ENCODE data around the gene TEX19.
A peak's percentile ranks its signal among the peaks of the same experiment; 100 is the strongest.
"Not testable (repeated sequence)": the region's sequence is repeated elsewhere in the genome, so short reads cannot be mapped to it uniquely, and the experiment has no call there.

The TEX19 gene

GRCh38 chr17:82339634-82340580 lies 19.1 kb upstream of the TEX19 start:
- FAIRE-seq: no peak

GRCh38 chr17:82342361-82343079 lies 16.5 kb upstream of the TEX19 start:
- no peak for FAIRE-seq

GRCh38 chr17:82343560-82343959 lies 15.5 kb upstream of the TEX19 start:
- no peak for FAIRE-seq

GRCh38 chr17:82344175-82344907 lies 14.7 kb upstream of the TEX19 start:
- no peak for FAIRE-seq

DNA sequence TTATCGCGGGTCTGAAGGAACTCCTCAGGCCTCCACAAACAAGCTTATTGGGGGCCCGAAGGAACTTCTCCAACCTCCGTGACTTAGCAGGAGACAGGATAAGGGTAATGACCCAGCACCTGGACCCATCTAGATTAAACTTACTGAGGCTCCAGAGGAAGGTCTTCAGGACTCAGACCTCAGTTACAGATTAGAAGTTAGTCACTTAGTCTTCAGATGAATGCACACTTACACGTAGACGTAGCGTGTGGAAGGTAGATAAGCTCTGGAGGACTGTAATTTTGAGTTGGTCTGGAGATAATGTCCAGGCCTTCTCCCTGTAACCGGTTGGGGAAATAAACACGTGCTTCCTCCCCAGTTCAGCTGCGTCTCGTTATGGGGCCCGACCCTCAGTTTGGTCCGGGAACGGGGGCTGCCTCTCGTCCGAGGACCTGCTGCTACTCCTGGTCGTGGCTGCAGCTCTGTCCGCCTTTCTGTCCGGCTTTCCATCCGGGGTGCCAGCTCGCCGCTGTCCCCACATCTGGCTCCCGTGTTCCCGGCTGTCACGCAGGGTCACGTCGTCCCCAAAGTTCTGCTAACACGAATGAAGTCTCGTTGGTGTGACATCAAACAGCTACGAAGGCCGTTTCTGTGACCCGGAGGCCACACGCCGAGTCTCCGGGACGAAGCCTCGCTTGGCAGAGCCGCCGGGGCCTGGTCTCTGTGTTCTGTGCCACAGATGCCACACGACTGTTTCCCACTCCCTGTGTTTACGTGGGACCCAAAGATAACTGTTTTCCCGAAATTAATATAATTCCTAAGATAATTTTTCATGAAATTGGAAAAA lies 13.7 kb upstream of the TEX19 start:
- no peak for FAIRE-seq

DNA sequence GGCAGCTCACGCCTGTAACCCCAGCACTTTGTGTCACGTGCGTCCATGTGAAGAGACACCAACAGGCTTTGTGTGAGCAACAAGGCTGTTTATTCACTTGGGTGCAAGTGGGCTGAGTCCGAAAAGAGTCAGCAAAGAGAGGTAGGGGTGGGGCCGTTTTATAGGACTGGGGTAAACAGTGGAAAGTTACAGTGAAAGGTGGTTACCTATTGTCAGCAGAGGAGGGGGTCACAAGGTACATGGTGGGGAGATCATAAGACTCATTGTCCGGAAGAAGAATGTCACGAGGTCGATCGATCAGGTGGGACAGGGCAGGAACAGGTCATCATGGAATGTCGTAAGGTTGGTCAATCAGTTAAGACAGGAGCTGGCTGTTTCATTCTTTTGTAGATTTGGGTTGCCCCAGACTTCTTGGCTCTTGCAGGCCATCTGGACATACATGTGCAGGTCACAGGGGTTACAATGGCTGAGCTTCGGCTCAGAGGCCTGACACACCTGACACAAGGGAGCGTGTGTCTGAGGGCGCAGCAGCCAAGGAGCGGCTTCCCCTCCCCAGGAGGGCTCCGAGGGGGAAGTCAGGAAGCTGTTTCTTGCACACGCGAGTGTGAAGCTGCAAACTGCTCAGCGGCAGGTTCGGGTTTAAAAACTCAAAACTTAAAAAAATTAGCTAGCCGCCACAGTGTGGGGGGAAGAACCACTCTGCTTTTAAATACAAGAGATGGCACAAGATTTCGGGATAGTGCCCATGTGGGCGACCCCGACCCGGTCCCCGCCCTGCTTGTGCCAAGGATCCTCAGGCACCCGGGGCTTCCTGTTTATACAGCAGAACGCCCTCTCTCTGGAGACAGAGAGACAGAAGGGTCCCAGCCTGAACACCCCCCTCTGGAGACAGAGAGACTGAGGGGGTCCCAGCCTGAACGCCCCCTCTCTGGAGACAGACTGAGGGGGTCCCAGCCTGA lies 12.4 kb upstream of the TEX19 start:
- no peak for FAIRE-seq

DNA sequence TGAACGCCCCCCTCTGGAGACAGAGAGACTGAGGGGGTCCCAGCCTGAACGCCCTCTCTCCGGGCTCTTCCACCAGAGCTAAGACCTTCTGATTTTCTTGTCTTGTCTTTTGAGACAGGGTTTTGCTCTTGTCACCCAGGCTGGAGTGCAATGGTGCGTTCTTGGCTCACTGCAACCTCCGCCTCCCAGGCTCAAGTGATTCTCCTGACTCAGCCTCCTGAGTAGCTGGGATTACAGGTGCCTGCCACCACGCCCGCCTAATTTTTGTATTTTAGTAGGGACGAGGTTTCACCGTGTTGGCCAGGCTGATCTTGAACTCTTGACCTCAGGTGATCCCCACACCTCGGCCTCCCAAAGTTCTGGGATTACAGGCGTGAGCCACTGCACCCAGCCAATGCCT lies 11.1 kb upstream of the TEX19 start:
- FAIRE-seq: not testable (repeated sequence)

DNA sequence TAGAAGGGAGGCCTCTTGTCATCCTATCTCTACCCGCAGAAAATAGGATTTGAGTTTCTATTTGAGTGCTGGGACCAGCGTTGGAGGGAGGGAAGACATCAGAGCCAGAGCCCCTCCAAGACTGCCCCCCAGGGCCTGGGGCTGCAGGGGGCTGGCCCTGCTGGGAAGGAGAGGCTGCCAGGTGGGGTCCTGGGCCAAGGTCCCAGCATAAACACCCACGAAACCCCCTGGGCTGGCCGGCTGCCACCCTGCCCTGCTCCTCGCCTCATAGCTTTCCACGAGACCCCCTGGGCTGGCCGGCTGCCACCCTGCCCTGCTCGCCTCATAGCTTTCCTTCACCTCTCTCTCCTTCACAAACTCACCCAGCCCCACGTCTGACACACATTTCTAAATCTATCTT lies 10.6 kb upstream of the TEX19 start:
- FAIRE-seq: no peak

GRCh38 chr17:82348866-82349265 lies 10.2 kb upstream of the TEX19 start:
- no peak for FAIRE-seq

- peak; percentile 74 for FAIRE-seq
These were observed 9.8 kb upstream of the TEX19 start for GRCh38 chr17:82349287-82349701.

DNA sequence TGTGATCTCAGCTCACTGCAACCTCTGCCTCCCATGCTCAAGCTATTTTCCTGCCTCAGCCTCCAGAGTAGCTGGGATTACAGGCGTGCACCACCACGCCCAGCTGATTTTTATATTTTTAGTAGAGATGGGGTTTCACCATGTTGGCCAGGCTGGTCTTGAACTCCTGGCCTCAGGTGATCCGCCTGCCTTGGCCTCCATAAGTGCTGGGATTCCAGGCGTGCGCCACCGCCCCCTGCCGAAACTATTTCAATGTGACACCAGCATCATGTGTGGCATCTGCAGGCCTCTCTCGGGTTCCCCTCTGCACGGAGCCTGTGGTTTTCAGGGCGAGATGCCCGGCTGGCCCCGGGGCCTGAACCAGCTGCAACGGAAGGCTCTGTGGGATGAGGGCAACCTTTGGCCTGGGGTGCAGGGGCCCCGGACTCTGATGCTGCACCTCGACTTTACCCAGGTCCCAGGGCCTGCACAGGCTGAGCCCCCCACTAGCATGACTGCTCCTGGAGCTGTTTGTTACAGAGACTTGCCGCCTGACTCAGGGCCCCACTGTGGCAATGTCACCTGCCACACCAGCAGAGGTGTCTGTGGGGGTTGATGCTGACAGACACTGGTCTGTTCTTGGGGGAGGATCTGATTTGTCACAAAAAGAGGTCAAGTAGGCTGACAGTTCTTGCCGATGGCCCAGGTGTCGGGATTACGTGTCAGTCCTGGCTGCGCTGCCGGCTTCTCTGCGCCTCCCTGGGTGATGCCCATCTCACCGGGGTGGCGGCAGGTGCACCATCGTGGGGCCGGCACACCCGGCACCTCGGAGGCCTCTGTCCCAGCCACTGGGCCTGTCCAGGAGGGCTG lies 8.6 kb upstream of the TEX19 start:
- FAIRE-seq: no peak

DNA sequence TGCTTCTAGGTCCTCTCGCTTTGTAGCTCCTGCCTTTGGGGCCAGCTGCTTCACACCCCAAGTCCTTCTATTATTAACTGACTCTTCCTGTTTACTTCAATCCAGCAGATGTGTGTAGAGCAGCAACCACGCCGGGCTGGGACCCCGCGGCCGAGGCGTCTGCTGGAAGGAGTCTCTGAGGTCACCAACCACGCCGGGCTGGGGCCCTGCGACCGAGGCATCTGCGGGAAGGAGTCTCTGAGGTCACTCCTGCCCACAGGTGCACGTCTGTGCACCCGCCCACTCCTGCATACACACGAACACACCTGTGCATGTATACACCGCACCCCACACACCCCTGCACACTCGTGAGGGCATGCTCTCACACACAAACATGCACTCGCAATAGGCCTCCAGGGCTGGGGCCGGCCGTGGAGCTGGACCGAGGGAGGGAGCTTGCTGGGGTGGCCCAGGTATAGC lies 7.8 kb upstream of the TEX19 start:
- FAIRE-seq: no peak

GRCh38 chr17:82351713-82352488 lies 7.1 kb upstream of the TEX19 start:
- no peak for FAIRE-seq

DNA sequence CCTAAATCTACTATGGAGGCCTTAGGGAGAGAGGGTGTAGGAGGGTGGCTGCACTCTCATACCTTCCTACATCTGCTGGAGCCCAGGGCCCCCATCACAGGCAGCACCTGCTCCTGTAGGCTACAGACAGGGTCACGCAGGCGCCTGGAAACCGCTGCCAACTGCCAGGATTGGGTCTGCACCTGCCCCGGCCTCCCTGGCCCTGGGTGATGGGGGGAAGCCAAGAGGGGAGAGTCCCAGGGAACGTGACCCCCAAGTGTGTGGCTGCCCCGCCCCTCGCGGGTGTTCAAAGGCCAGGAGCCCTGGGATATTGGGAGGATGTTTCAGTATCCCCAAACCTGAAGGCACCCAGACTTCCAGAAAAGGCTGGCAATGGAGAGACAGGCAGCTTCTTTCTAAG lies 5.6 kb upstream of the TEX19 start:
- no peak for FAIRE-seq

DNA sequence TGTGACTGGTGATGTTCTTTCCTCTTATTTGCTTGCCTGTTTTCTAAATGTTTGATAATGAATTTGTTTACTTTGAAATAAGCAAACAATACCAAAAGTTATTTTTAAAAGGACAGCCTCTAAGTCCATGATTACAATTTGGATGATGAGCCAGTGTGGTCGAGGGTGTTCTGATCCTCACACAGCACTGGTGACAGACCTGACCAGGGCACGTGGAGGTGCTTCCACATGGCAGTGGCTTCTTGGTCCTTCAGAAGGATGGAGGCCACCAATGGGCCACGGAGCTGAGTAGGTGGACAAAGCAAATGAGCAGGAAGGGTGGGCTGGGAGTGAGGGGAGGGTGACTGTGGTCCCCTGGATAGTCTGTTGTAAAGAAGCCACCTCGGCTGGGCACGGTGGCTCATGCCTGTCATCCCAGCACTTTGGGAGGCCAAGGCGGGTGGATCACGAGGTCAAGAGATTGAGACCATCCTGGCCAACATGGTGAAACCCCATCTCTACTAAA lies 4.2 kb upstream of the TEX19 start:
- no peak for FAIRE-seq

DNA sequence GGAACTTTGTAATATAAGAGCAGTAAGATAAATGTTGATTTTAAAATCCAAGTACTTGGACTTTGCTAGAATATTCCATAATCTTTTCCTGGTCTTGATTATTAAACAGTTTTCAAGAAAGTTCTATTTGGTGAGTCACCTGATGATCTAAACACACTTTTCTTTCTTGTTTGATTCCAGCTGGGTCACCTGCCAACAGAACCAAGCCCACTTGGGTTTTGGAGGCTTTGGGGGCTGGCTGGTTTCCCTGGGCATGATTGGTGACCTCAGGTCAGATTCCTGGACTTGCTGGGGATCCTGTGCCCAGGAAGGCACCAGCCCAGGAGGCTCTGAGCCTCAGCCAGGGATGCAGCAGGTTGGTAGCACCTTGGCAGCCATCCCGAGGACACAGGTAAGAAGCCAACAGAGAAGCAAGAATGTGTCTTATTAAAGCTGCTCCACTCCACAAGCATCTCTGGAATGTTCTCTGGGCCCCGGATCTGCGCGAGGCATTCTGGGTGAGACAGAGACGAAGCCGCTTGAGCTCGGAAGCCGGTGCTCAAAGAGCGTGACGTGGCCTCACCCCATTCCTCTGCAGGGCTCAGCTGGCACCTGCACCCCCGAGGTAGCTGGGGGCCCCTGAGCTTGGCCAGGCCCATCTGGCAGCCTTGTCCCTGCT lies 3.1 kb upstream of the TEX19 start:
- FAIRE-seq: no peak

DNA sequence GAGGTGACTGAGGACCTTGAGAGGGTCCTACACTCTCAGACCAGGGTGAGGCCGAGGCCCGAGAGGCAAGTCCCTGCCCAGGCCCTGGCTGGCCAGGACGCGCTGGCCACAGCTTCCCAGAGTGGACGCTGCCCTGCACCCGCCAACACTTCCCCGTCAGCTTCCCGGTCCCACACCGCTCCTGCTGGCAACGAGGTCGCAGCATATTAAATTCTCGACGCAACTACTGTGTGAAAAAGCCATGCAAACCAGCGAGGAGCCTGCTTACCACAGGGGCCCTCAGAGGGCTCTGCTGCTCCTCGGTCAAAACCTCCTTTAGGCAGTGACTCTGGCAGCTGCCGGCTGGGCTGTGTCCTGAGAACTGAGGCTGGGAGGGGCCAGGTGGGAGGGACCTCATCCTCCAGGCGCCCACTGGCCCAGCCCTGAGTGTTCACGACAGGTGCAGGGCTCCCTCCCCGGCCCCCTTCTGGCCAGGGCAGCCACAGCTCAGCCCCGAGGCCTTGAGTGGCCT lies 2.1 kb upstream of the TEX19 start:
- no peak for FAIRE-seq

DNA sequence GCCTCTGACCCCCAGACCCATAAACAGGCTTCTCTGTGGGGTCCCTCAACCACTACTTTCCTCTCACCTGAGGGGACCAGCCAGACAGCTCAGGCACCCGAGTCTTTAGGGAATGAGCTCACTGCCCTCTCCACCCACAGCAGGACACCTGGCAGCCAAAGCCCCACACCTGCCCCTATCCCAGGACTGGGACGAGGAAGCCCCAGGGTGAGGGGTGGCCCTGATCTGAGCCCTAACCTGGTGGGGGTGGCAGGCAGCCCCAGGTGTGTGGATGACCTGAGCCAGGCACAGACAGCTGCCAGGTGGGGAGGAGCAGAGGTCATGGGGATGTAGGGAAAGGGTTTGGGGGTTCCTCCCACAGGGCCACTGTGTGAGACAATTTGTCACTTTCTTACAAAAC lies 1.7 kb upstream of the TEX19 start:
- no peak for FAIRE-seq

Data from endometrium (tissue), 2 donors.